Glomerular visceral epithelial cell (primary cell): ENCODE results near the gene SMIM1.
A peak's percentile ranks its signal among the peaks of the same experiment; 100 is the strongest.

ENCODE experiments used
- DNase-seq: peaks from one replicate; pipeline ENCODE4 v3.0.0-alpha.2; 2016; ENCODE audit errors: extremely low spot score

The SMIM1 gene, protein sequence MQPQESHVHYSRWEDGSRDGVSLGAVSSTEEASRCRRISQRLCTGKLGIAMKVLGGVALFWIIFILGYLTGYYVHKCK

GRCh38 chr1:3772715-3773571 lies at the start of gene SMIM1:
Gene SMIM1 (plus strand): TSS chr1:3772749. CDS start chr1:3775374, 2,625 bp downstream.
- no peak for DNase-seq

DNA sequence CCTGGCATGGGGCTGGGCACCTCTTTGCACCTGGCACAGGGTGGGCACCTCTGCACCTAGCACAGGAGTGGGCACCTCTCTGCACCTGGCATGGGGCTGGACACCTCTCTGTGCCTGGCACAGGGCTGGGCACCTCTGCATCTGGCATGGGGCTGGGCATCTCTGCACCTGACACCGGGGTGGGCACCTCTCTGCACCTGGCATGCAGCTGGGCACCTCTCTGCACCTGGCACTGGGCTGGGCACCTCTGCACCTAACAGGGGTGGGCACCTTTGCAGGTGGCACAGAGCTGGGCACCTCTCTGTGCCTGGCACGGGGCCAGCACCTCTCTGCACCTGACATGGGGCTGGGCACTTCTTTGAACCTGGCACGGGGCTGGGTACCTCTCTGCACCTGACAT lies 49.7 kb upstream of the SMIM1 start:
- DNase-seq = no peak

DNA sequence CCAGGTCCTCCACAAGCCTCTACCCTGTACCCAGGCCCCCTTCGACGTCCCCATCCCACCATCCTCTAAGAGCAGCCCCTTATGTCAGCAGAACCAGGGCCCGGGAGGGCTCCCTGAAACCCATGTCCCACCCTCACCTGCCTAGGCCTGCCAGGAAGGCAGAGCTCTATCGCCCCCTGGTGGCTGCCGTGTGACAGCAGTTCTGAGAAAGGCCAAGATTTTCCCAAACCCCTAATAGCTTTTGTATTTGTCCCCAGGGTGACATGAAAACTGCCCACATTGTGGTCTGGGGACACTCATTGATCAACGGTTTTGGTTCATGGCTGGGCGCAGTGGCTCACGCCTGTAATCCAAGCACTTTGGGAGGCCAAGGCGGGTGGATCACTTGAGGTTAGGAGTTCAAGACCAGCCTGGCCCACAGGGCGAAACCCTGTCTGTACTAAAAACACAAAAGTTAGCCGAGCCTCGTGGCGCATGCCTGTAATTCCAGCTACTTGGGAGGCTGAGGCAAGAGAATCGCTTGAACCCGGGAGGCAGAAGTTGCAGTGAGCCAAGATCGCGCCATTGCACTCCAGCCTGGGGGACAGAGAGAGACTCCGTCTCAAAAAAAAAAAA lies 48.0 kb upstream of the SMIM1 start:
- peak; percentile 66 for DNase-seq

DNA sequence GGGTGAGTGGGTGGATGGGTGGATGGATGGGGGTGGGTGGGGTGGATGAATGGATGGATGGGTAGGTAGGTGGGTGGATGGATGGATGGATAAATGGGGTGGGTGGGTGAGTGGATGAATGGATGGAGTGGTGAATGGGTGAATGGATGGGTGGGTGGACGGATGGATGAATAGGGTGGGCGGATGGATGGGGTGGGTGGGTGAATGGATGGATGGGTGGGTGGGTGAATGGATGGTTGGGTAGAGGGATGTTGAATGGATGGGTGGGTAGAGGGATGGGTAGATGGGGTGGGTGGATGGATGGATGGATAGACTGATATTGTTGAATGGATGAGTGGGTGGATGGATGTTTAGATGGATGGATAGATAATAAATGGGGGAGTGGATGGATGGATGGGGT lies 47.2 kb upstream of the SMIM1 start:
- DNase-seq = no peak

DNA sequence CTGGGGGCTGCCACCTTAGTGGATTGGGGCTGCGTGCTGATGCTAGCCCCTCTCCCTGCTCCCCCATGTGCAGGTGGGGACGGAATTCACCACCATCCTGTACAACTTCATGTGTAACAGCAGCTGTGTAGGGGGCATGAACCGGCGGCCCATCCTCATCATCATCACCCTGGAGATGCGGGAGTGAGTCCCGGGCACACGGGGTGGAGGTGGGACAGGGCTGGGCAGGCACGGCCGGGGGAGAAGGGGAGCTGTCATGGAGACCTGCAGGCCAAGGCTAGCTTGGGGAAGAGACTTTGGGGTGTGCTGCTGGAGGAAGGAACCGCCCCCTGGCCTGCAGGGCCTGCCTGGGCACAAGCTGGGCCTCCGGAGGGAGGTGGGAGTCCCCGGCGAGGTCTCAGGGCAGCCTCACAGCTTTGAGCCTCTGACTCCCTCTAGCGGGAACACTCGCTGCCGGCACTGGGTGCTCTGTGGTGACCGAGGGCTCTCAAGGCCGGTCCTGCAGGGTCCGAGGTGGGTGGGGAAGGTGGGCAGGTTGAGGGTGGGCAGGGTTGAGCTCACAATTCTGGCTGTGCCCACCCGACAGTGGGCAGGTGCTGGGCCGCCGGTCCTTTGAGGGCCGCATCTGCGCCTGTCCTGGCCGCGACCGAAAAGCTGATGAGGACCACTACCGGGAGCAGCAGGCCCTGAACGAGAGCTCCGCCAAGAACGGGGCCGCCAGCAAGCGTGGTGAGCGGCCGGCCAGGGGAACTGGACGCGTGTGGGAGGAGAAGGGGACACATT lies 45.3 kb upstream of the SMIM1 start:
- peak; percentile 23 for DNase-seq

- DNase-seq = no peak
These were observed 44.4 kb upstream of the SMIM1 start for GRCh38 chr1:3727825-3728776.

DNA sequence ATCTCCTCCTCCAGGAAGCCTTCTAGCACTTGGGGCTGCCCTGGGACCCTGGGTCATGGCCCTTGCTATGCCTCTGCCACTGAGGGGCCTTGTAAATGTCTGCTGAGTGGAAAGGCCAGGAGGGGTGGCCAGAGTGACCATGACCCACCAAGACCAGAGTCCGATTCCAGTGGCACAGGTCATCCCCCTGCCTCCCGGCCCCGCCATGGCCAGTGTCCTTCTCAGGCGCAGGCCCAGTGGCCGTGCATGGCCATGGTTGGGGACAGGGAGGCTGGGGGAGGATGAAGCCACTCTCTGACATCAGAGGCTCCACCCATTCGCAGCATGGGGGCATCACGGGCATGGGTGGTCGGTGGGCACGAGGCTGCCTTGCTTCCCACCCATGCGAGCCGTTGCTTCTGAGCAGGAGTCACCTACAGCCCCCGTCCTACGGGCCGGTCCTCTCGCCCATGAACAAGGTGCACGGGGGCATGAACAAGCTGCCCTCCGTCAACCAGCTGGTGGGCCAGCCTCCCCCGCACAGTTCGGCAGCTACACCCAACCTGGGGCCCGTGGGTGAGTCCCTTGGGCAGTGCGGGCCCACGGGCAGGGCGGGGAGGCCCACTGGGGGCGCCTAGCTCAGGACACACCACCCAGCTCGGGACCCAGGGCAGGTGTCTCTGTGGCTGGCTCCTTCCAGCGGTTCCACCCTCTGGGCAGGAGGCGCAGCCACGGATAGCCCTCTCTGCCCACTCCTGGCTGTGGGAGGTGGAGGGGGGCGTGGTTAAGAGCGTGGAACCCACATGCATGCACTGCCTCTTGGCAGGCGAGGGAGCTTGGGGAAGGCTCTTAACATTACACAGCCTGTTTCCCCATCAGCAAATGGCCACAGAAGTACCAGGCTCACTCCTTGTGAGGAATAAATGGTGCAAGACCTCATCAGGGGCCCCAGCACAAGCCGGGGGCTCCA lies 42.7 kb upstream of the SMIM1 start:
- DNase-seq = no peak

DNA sequence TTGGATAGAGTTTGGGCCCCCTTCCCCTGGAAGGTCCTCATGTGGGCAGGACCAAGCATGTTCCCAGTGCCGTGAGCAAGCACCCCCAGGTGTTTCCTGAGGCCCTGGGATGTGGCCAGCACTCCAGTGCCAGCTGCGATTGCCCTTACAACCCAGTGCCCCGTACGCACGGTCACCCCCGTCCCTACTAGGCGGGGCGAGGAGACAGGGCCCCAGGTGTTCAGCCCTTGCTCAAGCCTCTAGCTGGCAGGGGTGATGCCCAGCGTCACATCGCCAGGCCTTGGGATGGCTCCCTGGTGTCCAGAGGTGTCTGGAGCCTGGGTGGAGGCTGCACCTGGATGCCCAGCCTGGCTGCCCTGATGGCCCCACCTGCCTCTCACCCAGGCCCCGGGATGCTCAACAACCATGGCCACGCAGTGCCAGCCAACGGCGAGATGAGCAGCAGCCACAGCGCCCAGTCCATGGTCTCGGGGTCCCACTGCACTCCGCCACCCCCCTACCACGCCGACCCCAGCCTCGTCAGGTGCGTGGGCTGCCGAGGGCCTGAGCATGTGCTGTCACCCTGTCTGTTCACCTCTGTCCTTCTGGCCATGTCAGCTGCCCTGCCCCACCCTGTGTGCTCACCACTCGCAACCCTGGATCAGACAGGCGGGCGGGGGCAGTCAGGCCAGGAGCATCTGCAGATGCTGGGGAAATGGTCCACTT lies 41.9 kb upstream of the SMIM1 start:
- DNase-seq = no peak

GRCh38 chr1:3731583-3732433 lies 40.7 kb upstream of the SMIM1 start:
- DNase-seq = no peak

GRCh38 chr1:3732434-3733093 lies 40.0 kb upstream of the SMIM1 start:
- DNase-seq = no peak

- no peak for DNase-seq
These were observed 39.3 kb upstream of the SMIM1 start for GRCh38 chr1:3733094-3733882.

DNA sequence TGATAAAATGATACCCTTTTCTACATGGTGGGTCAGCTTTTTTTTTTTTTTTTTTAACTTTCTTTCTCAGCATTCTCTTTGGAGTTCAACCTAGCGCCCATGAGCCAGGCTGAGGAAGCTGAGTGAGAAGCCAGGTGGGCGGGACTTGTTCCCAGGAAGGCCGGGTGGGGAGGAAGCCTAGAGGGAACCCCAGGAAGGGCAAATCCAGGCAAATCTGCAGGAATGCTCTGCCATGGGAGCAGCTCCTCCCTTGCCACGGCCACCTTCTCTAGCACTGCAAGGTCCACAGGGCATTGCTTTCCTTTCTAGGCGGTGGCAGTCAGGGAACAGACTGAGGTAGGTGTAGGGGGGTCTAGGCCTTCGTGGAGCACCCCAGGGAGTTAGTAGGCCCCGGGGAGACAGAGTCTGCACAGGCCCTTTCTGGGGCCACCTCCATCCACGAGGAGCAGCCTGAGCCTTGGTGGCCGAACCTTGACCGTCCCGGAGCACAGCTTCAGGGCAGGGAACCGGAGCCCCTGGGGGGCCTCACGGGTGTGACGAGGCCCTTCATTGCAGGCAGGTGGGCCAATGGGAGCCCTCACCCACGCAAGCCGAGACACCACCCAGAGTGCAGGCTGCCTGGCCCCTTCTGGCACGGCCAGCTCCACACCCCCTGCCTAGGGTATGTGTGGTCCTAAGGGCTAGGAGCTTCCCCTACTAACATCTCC lies 38.5 kb upstream of the SMIM1 start:
- DNase-seq = no peak

GRCh38 chr1:3734602-3735001 lies 37.9 kb upstream of the SMIM1 start:
- DNase-seq = no peak

- DNase-seq = no peak
These were observed 37.4 kb upstream of the SMIM1 start for GRCh38 chr1:3735027-3735681.

DNA sequence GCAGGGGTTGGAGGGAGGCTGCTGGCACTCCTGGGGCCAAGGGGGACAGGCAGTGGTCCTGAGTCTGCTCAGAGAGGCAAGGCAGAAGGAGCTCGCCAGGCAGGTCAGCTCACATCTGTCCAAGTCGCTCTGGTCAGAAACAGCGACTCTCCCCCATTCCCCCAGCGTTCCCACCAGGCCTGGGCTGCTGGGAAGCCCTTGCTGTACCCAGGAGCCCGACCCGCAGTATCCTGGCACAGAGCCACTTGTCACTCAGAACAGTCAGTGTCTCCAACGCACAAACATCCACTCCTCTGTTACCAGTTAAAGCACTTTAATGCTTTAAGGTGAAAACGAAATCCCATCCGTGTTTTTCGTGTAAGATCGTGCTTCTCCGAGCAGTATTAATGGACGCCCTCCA lies 36.9 kb upstream of the SMIM1 start:
- DNase-seq = no peak

DNA sequence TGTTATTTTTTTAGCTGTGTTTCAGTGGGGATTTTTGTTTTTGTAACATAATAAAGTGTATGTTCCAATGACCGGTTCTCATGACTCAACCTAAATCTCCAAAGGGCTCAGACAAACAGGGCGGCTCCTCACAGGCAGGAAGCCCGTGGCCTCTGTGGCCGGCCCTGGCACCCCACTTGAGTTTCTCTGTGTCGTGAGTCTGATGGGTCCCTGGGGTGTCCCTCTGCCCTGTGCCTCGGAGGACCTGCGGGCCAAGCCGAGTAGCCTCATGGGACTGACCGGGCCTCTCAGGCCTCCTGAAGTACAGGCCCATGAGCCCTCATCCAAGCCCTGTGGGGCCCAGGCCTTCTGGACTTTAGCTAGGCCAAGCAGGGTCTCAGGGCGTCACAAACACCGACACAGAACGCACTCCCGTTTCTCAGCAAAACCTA lies 36.4 kb upstream of the SMIM1 start:
- no peak for DNase-seq
